T47D (cell line): ENCODE measurements around the gene EPB41L3.

Experiments
- DNase-seq, 2 experiments: peaks; one replicate each; pipeline versions ENCODE4 v3.0.0 to v3.0.0-alpha.2; 2011 to 2012; ENCODE audit warnings: low read depth in 1 of 2, low spot score in 1 of 2
- JUND ChIP-seq: IDR thresholded peaks from 2 replicates; pipeline ENCODE4 v1.6.1; 2012; ENCODE audit warnings: low read depth
- in situ Hi-C: cut with HindIII; loops from 2 replicates; pipeline ENCODE4 v1.10.0; 2016; ENCODE audit warnings: low sequenced_read_pairs, low pct_unique_long_range_greater_than_20kb

Gene EPB41L3

DNA sequence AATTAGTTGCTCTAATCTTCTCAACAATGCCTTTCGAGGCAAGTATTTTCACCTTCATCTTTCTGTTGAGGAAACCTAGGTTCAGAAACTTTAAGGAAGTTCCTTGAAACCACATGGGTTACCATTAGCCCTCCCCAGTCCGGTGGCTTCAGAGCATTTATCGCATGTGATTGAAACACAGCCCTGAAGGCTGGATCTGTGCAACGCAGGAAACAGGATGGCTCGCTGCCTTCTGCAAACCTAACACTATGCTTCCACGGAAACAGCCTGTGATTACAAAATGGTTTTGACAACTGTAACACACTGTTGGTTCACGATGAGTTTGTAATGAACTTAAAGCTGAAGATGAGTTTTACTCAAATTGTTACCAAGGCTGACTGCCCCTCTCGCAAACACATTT lies 68.5 kb downstream of the EPB41L3 start:
- TF ChIP-seq JUND: no peak
- no peak for DNase-seq
- in situ Hi-C loops: no loop called here

GRCh38 chr18:5469340-5469739 lies 74.5 kb downstream of the EPB41L3 start:
- no peak for DNase-seq
- in situ Hi-C loops: no loop called here
- no peak for TF ChIP-seq JUND

GRCh38 chr18:5468394-5468793 lies 75.4 kb downstream of the EPB41L3 start:
- no peak for DNase-seq
- in situ Hi-C loops: no loop called here
- TF ChIP-seq JUND: no peak

DNA sequence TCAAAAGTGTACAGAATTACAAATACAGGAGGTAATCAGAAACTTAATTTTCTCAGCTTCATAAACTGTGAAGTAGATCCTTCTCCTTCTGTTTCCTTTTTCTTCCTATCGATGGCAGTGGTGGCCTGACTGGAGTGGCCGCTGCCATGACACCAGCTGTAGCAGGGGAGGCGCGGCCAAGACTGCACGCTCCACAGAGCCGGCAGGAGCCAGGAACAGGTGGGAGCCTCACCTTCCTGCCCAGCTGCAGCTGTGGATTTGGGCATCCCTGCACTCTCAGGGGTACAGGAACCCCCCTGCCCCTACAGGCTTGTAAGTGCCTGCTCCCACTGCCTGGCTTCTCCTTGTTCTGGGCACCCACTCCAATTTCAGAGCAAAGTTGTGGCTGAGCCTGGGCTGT lies 76.1 kb downstream of the EPB41L3 start:
- TF ChIP-seq JUND: no peak

GRCh38 chr18:5466256-5466655 lies 77.5 kb downstream of the EPB41L3 start:
- in situ Hi-C loops: no loop called here
- no peak for DNase-seq
- no peak for TF ChIP-seq JUND

More for the DNA sequence above, 76.1 kb downstream of the EPB41L3 start:
- DNase-seq: no peak
- in situ Hi-C loops: no loop called here

- in situ Hi-C loops: no loop called here
- DNase-seq: no peak
- no peak for TF ChIP-seq JUND
Observed at GRCh38 chr18:5464251-5464650, 79.5 kb downstream of the EPB41L3 start.

DNA sequence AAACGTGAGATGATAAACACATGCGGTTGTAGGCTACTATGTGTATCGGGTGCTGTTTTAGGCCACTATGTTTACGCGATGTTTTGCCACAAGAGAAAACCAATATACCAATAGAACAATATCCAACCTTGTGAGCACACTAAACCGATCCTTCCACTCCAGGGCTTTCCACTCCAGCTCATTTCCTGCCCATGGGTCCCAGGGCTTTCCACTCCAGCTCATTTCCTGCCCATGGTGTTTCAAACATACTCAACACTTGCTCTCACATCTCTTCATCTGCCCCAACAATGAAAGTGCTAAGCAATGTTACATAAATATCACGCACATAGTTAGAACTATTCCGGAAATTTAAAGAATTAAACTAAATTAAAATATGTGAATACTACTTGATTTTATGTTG lies 80.0 kb downstream of the EPB41L3 start:
- no peak for DNase-seq
- in situ Hi-C loops: no loop called here
- TF ChIP-seq JUND: no peak

- DNase-seq: no peak
- in situ Hi-C loops: no loop called here
- no peak for TF ChIP-seq JUND
Observed at GRCh38 chr18:5463390-5463789, 80.4 kb downstream of the EPB41L3 start.

DNA sequence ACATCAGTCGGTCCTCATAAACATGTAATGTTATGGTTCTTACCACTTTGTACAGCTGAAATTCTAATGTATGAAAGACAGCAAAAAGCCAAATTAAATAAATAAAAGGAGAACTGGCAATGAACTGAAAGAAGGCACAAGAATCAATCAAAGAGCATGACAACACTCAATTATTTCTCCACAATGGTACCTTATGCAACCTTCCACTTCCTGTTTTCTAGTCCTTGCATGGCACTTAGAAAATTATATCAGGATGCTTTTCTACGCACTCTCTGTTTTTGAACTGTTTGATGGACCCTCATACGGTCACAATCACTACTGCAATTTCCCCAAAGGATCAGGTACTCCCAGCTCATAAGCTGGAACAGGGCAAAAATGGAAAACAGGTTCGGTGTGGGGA lies 81.6 kb downstream of the EPB41L3 start:
- no peak for DNase-seq
- TF ChIP-seq JUND: no peak
- in situ Hi-C loops: no loop called here

DNA sequence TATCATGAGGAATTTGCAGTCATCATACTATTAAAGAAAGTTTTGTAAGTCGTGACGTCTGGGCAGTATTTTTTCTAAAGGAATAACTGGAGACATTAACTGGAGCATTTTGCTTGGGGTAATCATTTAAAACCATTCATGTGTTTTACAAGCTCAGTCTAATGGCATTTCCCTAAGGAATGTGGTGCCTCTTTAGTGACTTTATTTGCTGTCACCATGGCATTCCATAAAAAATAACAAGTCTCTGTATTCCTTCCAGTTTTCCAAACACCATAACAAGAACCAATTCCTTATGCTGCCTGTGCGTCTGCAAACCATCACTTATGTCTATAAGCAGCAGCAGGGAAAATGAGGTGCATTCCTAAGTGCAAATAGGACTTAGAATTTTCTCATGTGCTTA lies 82.8 kb downstream of the EPB41L3 start:
- no peak for TF ChIP-seq JUND
- in situ Hi-C loops: no loop called here
- DNase-seq: no peak

DNA sequence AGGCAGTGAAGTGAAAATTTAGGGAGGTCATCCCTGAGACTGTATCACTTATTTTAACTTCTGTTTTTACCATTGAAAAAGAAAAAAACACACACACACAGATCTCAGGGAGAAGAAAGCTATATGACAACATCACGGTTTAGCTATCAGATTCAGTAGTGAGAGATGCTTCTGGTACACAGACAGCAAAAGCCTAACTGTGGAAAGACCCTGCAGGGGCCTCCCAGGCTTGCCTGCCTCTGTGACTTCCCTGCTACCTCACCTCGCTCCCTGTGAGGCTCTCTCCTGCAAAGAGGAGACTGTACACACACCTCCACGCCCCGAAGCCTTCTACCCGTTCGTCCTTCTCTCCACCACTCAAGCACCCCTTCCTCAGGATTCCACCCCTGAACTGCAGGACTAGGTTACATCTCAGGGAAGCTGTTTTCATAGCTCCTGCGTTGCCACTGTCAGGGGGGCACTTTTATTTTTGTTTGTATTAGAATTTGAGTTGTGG lies 86.3 kb downstream of the EPB41L3 start:
- no peak for DNase-seq
- TF ChIP-seq JUND: no peak
- in situ Hi-C loops: no loop called here

- in situ Hi-C loops: no loop called here
- no peak for TF ChIP-seq JUND
- DNase-seq: no peak
Observed at GRCh38 chr18:5456577-5457461, 87.0 kb downstream of the EPB41L3 start.

DNA sequence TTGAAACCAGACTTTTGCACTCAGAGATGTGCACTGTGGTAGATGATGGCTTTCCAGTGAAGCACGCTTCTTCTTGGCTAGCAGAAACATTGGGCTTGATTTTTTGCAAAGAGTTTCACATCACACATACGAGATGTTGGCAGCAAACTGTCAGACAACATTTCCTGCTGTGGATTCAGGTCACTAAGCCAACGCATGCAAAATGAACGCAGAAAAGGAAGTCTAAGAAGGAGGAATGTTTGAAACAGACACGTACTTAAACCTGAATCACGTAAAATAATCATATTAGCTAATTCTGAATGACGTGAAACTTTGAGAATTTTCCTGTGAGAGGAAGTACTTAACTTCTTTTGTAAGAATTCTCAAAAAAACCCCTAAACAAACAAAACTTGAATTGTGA lies 88.1 kb downstream of the EPB41L3 start:
- DNase-seq: no peak
- in situ Hi-C loops: no loop called here
- no peak for TF ChIP-seq JUND

DNA sequence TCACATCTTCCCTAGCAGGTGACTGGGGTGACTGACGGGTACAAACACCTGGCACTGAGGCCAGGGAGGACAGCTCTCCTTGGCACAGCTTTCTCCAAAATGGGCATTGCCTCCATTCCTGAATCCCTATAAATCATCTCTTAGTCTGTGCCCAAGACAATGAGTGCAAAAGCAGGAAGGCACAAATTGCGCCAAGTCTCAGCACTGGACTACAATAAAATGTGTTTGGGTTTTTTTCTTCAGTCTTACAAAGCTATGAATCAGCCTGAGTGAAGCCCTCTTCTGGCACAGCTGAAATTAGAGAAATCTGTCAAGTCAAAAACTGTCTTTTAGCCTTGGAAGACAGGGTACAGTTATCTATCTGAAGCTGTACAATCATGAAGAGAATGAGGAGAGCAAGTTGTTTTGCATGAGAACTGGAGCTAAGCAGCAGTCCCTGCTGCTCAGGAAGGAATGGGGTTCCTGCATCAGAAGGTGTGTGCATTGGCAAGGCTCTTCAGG lies 90.8 kb downstream of the EPB41L3 start:
- in situ Hi-C loops: no loop called here
- no peak for DNase-seq
- TF ChIP-seq JUND: no peak
